SJCRH30 (cell line): ENCODE data around the gene NGFR. TPM values are rescaled to one million over a fixed set of nuclear protein-coding genes. Genes with fewer than 3 reads are reported as not detected.
"Not testable (repeated sequence)": the region's sequence is repeated elsewhere in the genome, so short reads cannot be mapped to it uniquely, and the experiment has no call there.

ENCODE experiments used
- DNase-seq, 2 experiments: peaks; one replicate each; pipeline ENCODE4 v3.0.0-alpha.2; 2015 to 2020
- H3K27ac ChIP-seq: fragments of 250-450 bp; sonication (Bioruptor Pico); 2 replicates; pipeline ENCODE4 v1.5.1; 2020; ENCODE audit warnings: mild to moderate bottlenecking, moderate library complexity
- H3K27me3 ChIP-seq: fragments of 250-450 bp; sonication (Bioruptor Pico); 2 replicates; pipeline ENCODE4 v1.5.1; 2020; ENCODE audit warnings: mild to moderate bottlenecking, moderate library complexity
- H3K36me3 ChIP-seq: fragments of 250-450 bp; sonication (Bioruptor Pico); 2 replicates; pipeline ENCODE4 v1.5.1; 2020; ENCODE audit warnings: mild to moderate bottlenecking, moderate library complexity
- H3K4me1 ChIP-seq: fragments of 250-450 bp; sonication (Bioruptor Pico); 2 replicates; pipeline ENCODE4 v1.5.1; 2020; ENCODE audit warnings: mild to moderate bottlenecking, moderate library complexity
- H3K4me3 ChIP-seq: fragments of 250-450 bp; sonication (Bioruptor Pico); 2 replicates; pipeline ENCODE4 v1.5.1; 2020; ENCODE audit warnings: mild to moderate bottlenecking, moderate library complexity
- H3K9me3 ChIP-seq: fragments of 250-450 bp; sonication (Bioruptor Pico); replicated peaks from 2 replicates; pipeline ENCODE4 v1.5.1; 2020; ENCODE audit warnings: mild to moderate bottlenecking, moderate library complexity
- total RNA-seq: library from RNA; depleted of rRNA; stranded (reverse); fragments of >200 nt; shearing (Covaris generic); gene quantifications from 2 replicates; pipeline ENCODE4 v1.2.3, GENCODE V29; 2014

The NGFR gene
- total RNA-seq, 1 experiment from 2014 or later: 105 TPM

- no peak overlapping the region for H3K4me3 ChIP-seq
- H3K27me3 ChIP-seq: no peaks in the 10 kb centered on the region
- peaks cover 80% of the 10 kb centered on the region for H3K4me1 ChIP-seq
- peak; percentile 67 to 78 for DNase-seq
- H3K27ac ChIP-seq: peak overlapping the region; percentile 74
- no peaks in the 10 kb centered on the region for H3K9me3 ChIP-seq
- H3K36me3 ChIP-seq: no peaks in the 10 kb centered on the region
These were observed 53.6 kb downstream of the NGFR start for GRCh38 chr17:49548506-49549310.

- Histone ChIP-seq H3K9me3 (no peaks in the 10 kb centered on the region), H3K27me3 (no peaks in the 10 kb centered on the region), H3K27ac (no peak overlapping the region), H3K36me3 (no peaks in the 10 kb centered on the region), H3K4me3 (no peak overlapping the region), H3K4me1 (peaks cover 85% of the 10 kb centered on the region)
- DNase-seq: no peak
These were observed 54.2 kb downstream of the NGFR start for GRCh38 chr17:49549311-49549605.

DNA sequence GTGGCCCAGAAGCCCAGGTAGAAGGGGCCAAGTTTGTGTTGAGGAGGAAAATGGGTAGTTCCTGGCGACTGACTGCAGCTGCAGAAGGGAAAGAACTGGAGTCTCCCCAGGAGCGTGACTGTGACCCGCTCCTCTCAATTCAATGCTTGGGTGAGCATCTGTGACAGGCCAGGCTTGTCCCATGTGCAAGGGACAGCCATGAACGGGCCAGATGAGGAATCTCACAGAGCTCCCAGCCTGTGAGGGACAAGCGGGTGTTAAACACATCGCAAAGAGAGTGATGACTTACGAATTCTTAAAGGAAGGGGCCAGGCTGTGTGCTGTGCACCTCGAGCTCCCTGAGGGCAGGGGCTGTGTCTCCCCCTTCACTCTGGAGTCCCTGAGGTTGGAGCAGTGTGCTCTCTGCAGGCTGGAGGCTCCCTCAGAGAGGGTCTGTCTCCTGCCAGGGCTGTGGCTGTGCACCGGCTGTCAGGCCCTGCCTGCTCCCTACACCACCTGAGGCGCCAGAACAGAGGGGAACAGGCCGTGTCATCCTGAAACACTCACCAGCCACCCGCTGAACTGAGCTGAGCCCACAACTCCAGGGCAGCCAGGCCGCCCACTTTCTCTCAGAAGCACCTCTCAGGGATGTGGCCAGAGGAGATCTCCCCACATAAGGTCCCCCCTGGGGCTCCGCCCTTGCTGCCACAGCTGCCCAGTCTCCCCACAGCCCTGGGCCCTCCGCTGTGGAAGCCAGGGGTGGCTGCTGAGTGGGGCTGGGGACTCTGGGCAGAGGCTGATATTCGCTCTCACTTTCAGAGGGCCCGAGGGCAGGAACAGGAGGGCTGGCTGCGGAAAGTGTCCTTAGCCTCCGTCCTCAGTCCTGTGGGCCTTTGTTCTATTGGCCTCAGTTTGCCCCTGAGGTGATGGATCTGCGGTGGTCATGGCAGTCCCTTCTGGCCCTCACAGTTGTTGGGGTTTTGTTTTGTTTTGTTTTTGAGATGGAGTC lies 54.9 kb downstream of the NGFR start:
- Histone ChIP-seq H3K27ac (peak overlapping the region; percentile 13; the same call in 1 of the 2 replicates), H3K4me3 (no peak overlapping the region), H3K4me1 (peaks cover 80% of the 10 kb centered on the region), H3K27me3 (no peaks in the 10 kb centered on the region), H3K36me3 (no peaks in the 10 kb centered on the region), H3K9me3 (no peaks in the 10 kb centered on the region)
- peak; percentile 43 to 50 for DNase-seq

DNA sequence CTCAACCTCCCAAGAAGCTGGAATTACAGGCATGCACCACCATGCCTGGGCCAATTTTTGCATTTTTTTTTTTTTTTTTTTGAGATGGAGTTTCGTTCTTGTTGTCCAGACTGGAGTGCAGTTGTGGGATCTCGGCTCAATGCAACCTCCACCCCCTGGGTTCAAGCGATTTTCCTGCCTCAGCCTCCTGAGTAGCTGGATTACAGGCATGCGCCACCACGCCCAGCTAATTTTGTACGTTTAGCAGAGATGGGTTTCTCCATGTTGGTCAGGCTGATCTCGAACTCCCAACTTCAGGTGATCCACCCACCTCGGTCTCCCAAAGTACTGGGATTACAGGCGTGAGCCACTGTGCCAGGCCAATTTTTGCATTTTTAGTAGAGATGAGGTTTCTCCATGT lies 55.7 kb downstream of the NGFR start:
- Histone ChIP-seq H3K4me1 (peaks cover 79% of the 10 kb centered on the region), H3K27ac (peak overlapping the region; percentile 99)
- not testable (repeated sequence) for H3K36me3 ChIP-seq, DNase-seq, H3K9me3 ChIP-seq, H3K4me3 ChIP-seq, H3K27me3 ChIP-seq

DNA sequence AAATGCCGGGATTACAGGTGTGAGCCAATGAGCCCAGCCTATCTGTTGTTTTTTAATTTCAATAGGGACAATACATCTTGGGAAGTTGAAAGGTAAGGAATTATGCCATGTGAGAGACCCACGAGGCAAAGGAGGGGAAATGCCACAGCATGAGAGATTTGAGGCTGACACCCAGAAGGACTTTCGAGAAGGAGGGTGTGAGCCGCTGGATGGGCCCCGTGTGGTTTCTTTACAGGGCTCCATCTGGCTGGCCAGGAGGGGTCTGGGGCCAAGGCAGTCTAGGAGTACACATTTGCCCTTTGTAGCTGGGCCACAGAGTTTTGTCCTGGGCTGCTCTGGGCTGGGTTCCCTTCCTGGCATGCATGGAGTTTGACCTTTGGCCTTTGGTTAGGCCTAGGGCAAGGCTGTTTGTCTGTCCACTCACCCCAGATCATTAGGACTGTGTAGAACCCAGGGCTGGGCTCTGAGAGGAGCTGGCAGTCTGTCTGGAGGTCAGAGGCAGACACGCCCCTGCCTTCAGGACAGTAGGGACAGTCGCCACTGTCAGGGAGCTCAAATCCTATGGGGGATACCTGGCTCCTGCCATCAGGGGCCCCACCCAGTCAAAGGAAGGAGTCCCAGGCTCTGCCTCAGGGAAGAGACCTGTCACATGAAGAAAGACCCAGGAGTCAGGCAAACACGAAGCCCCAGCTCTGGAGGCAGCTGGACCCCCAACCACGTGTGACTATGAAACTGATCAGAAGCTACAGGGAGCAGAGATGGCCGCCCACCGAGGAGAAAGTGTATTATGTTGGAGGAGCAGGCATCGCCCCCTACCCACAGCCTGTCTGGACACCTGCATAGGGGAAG lies 56.4 kb downstream of the NGFR start:
- Histone ChIP-seq H3K4me1 (peaks cover 76% of the 10 kb centered on the region), H3K36me3 (no peaks in the 10 kb centered on the region), H3K4me3 (no peak overlapping the region), H3K9me3 (no peaks in the 10 kb centered on the region), H3K27ac (peak overlapping the region; percentile 99), H3K27me3 (no peaks in the 10 kb centered on the region)
- DNase-seq: no peak

DNA sequence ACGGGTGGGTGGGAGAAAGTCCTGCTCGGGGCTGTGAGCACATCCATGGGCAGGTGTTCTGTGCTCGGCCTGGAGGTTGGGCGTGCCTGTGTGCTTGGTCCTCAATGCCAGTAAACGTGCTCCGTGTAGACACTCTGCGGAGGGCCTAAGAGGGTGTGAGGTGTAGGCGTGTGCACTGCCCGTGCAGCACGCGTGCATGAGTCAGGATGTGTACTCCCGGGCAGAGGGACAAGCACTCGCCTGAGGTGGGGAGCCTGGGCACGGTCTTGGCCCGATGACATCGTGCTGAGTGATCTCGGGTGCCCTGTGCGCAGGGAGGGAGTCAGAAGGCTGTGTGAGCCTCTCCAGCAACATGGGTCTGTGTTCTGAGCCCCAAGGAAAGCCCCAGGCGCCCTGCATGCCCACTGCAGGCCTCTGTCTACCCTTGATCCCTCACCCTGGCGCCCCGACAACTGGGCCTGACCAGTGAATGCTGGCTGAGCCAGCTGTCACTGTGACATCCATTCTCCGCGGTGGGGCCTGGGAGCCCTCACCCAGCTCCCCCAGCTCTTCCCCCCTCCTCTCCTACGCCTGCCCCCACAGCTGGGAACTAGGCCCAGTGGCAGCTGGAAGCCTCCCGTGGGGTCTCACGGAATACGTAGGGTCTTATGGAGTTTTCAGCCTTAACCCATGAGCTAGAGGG lies 57.1 kb downstream of the NGFR start:
- Histone ChIP-seq H3K9me3 (no peaks in the 10 kb centered on the region), H3K27ac (peak overlapping the region; percentile 99), H3K4me3 (peak overlapping the region; percentile 6; the same call in 1 of the 2 replicates), H3K4me1 (peaks cover 69% of the 10 kb centered on the region), H3K27me3 (no peaks in the 10 kb centered on the region), H3K36me3 (no peaks in the 10 kb centered on the region)
- peak; percentile 98 for DNase-seq

- Histone ChIP-seq H3K27ac (peak overlapping the region; percentile 99), H3K4me3 (no peak overlapping the region), H3K9me3 (no peaks in the 10 kb centered on the region), H3K36me3 (no peaks in the 10 kb centered on the region), H3K27me3 (no peaks in the 10 kb centered on the region), H3K4me1 (peaks cover 53% of the 10 kb centered on the region)
- DNase-seq: no peak
These were observed 58.7 kb downstream of the NGFR start for GRCh38 chr17:49553676-49554335.

GRCh38 chr17:49554694-49555494 lies 59.8 kb downstream of the NGFR start:
- Histone ChIP-seq H3K36me3 (no peaks in the 10 kb centered on the region), H3K4me1 (peaks cover 51% of the 10 kb centered on the region), H3K27ac (no peak overlapping the region), H3K27me3 (no peaks in the 10 kb centered on the region), H3K4me3 (no peak overlapping the region), H3K9me3 (no peaks in the 10 kb centered on the region)
- no peak for DNase-seq

DNA sequence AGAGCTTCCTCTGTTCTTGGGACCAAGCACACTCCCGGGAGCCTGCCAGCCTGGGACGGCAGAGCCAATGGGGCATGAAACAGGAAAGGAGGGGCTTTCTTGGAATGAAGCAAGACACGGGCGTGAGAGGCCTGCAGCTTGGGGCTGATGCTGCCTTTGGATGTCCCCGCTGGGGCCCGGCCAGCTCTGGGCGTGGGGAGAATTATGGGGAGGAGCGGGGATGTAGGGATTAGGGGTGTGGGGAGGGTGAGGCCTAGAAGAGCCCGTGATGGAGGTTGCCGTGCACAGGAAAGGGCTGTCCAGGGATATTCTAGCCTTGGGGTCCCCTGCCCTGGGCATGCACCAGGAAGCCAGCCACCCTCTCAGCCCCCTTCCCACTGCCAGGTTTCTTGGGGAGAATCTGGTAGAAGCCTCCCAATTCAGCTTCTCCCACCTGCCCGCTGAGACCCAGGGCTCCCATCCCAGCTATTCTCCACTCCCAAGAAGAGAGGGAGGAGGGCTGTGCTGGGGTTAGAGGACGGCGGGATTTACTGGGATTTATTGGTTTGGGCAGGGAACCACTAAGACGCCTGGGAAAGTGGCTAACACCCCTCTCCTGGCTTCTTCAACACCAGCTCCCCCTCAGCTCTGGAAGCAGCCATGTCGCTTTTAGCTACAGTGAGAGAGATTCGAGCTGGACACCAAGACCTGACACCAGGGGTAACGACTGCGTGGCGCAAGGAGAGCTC lies 60.6 kb downstream of the NGFR start:
- no peaks in the 10 kb centered on the region for H3K27me3 ChIP-seq
- peak overlapping the region; percentile 57 for H3K27ac ChIP-seq
- peak overlapping the region; percentile 34 for H3K4me3 ChIP-seq
- H3K4me1 ChIP-seq: peaks cover 45% of the 10 kb centered on the region
- H3K9me3 ChIP-seq: no peaks in the 10 kb centered on the region
- no peak for DNase-seq
- H3K36me3 ChIP-seq: no peaks in the 10 kb centered on the region

- DNase-seq: peak; percentile 87 to 91
- H3K4me1 ChIP-seq: peaks cover 39% of the 10 kb centered on the region
These were observed 61.3 kb downstream of the NGFR start for GRCh38 chr17:49556223-49556943.

GRCh38 chr17:49557312-49558024 lies 62.4 kb downstream of the NGFR start:
- Histone ChIP-seq H3K27ac (no peak overlapping the region), H3K36me3 (no peaks in the 10 kb centered on the region), H3K9me3 (no peaks in the 10 kb centered on the region), H3K27me3 (no peaks in the 10 kb centered on the region), H3K4me3 (no peak overlapping the region), H3K4me1 (peaks cover 28% of the 10 kb centered on the region)
- peak; percentile 70 to 81 for DNase-seq

More at GRCh38 chr17:49556223-49556943, 61.3 kb downstream of the NGFR start:
- no peaks in the 10 kb centered on the region for H3K9me3 ChIP-seq
- H3K4me3 ChIP-seq: peak overlapping the region; percentile 34
- no peaks in the 10 kb centered on the region for H3K27me3 ChIP-seq
- no peaks in the 10 kb centered on the region for H3K36me3 ChIP-seq
- peak overlapping the region; percentile 57 for H3K27ac ChIP-seq
